ENCODE measurements around the gene EMSY. TPM values are rescaled to one million over a fixed set of nuclear protein-coding genes. Genes with fewer than 3 reads are reported as not detected.

The EMSY gene
- total and polyA plus RNA-seq, 2 of the 8 experiments (the other 6 are each of a cell fraction or from before 2014, with no cell fraction given): 29.6 to 34.6 TPM

DNA sequence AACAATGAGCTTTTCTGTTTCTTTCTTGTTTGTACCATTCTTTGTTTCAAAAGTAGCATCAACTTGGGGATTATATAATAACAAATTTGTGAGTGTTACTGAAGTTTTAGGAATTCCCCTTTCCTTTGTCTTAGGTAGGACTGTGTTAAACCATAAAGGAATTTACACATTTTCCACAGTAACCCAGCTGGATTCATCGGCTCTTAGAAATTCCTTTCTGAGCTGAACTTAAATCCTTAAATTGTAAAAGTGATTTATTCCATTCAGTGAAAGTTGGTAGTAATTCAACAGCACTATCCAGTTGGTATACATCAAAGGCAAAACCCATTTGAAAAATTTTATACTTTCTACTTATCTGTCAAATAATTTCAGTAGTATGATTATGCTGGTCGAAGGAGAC lies 11.8 kb downstream of the EMSY start:
- peaks cover 2 to 37% (median 14%) of the 10 kb centered on the region in 4 experiments; a peak in 6 of 7 replicates for H3K4me1 ChIP-seq (replicated peaks in 1 of 4; ENCODE audit: control insufficient read depth in 3 of 4, insufficient read depth in 4 of 4, low read length in 3 of 4)
- WGBS, 2 experiments (ENCODE audit: extremely low coverage in 1 of 2, insufficient coverage in 1 of 2, insufficient read length in 1 of 2, insufficient replicate concordance in 2 of 2, low coverage in 1 of 2, low lambda C conversion rate in 2 of 2, missing lambda C conversion rate in 1 of 2): 86% methylated on average over 2 of the region's 2 CpGs; no CpG with 5 or more reads in 1 of the 2 experiments
- H3K56ac ChIP-seq (replicated peaks; ENCODE audit: insufficient read length, low read depth, low read length): no peak overlapping the region
- H2BK12ac ChIP-seq (ENCODE audit: low read depth, low read length): no peak overlapping the region
- no peak overlapping the region for H2BK20ac ChIP-seq (ENCODE audit: low read length)
- peak overlapping the region in 1 of 4 experiments; percentile 40; a peak in 1 of 8 replicates for H3K4me3 ChIP-seq (ENCODE audit: extremely low read depth in 1 of 4, insufficient read depth in 2 of 4, low read depth in 3 of 4, low read length in 4 of 4)
- no peak overlapping the region for H3K23ac ChIP-seq (ENCODE audit: insufficient read length)
- no peak overlapping the region for H4K91ac ChIP-seq (replicated peaks; ENCODE audit: insufficient read length, low read length)
- no peak overlapping the region for H3K4ac ChIP-seq (replicated peaks; ENCODE audit: insufficient read length, low read depth, low read length)
- ChIA-PET POLR2A (ENCODE audit: partially characterized antibody) (interaction anchor here (1.3 to 5.0 kb wide), 3 partner anchors 12 to 54 kb away, joined by 4 to 87 read pairs (median 5); partner anchors contain the start of gene EMSY), CTCF (ENCODE audit: partially characterized antibody) (interaction anchor here (0.5 to 3.1 kb wide), 2 partner anchors 11 to 474 kb away, joined by 3 to 21 read pairs; partner anchors contain the start of gene EMSY)
- no peaks in the 10 kb centered on the region for H3K9me3 ChIP-seq (ENCODE audit: insufficient read depth in 2 of 2, low read depth in 1 of 2, low read length in 1 of 2)
- no peaks in the 10 kb centered on the region for H4K20me1 ChIP-seq (replicated peaks in 1 of 2; ENCODE audit: control insufficient read depth in 1 of 2, insufficient read depth in 2 of 2, low read length in 2 of 2)
- H3K79me1 ChIP-seq (ENCODE audit: low read depth, low read length): no peaks in the 10 kb centered on the region
- H3K36me3 ChIP-seq (ENCODE audit: control insufficient read depth in 2 of 4, insufficient read depth in 4 of 4, low read length in 3 of 4): peaks cover 0 to 30% (median 5%) of the 10 kb centered on the region in 4 experiments; a peak in 4 of 8 replicates
- no peak overlapping the region for H3K14ac ChIP-seq (ENCODE audit: insufficient read length)
- H2AK5ac ChIP-seq (ENCODE audit: low read depth, low read length): no peak overlapping the region
- no peak overlapping the region; the same call in 1 of the 2 replicates for H3K27ac ChIP-seq (ENCODE audit: low read depth, low read length)
- H3K79me2 ChIP-seq (ENCODE audit: control insufficient read depth in 1 of 2, insufficient read depth in 2 of 2, low read length in 2 of 2): peaks cover 0 to 48% of the 10 kb centered on the region in 2 experiments; a peak in 2 of 4 replicates
- no peaks in the 10 kb centered on the region for H3K23me2 ChIP-seq (ENCODE audit: low read depth, low read length)
- no peak overlapping the region for H2AFZ ChIP-seq (ENCODE audit: low read length)
- no peaks in the 10 kb centered on the region for H3K27me3 ChIP-seq (replicated peaks in 1 of 4; ENCODE audit: control insufficient read depth in 3 of 4, extremely low read depth in 1 of 4, insufficient read depth in 3 of 4, low read length in 3 of 4)
- H3K18ac ChIP-seq (ENCODE audit: extremely low read depth, low read length): no peak overlapping the region; the same call in 1 of the 2 replicates
- H4K5ac ChIP-seq (ENCODE audit: insufficient read length, low read depth, low read length): peak overlapping the region; percentile 87
- H4K8ac ChIP-seq (ENCODE audit: extremely low read depth, insufficient read depth, low read length): no peak overlapping the region
- no peak overlapping the region for H2BK120ac ChIP-seq (replicated peaks; ENCODE audit: low read depth, low read length)
- no peak overlapping the region for H3K9ac ChIP-seq (replicated peaks in 1 of 4; ENCODE audit: extremely low read depth in 1 of 4, low read depth in 3 of 4, low read length in 3 of 4)
- DNase-seq (ENCODE audit: low read depth in 1 of 2, low spot score in 2 of 2) (no peak), FAIRE-seq (no peak)
- H2BK5ac ChIP-seq (ENCODE audit: low read depth, low read length): no peak overlapping the region
- no peak overlapping the region for H2BK15ac ChIP-seq (ENCODE audit: low read length)
- H3K4me2 ChIP-seq (ENCODE audit: insufficient read depth in 1 of 2, low read depth in 2 of 2, low read length in 2 of 2): no peak overlapping the region
- TF ChIP-seq, protein P1, sequence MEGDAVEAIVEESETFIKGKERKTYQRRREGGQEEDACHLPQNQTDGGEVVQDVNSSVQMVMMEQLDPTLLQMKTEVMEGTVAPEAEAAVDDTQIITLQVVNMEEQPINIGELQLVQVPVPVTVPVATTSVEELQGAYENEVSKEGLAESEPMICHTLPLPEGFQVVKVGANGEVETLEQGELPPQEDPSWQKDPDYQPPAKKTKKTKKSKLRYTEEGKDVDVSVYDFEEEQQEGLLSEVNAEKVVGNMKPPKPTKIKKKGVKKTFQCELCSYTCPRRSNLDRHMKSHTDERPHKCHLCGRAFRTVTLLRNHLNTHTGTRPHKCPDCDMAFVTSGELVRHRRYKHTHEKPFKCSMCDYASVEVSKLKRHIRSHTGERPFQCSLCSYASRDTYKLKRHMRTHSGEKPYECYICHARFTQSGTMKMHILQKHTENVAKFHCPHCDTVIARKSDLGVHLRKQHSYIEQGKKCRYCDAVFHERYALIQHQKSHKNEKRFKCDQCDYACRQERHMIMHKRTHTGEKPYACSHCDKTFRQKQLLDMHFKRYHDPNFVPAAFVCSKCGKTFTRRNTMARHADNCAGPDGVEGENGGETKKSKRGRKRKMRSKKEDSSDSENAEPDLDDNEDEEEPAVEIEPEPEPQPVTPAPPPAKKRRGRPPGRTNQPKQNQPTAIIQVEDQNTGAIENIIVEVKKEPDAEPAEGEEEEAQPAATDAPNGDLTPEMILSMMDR (IDR thresholded peaks at IDR 0.05; ENCODE audit: control extremely low read depth in 1 of 3, insufficient read depth in 1 of 3, low read depth in 1 of 3, low read length in 3 of 3): no peak
- TF ChIP-seq, protein P2, sequence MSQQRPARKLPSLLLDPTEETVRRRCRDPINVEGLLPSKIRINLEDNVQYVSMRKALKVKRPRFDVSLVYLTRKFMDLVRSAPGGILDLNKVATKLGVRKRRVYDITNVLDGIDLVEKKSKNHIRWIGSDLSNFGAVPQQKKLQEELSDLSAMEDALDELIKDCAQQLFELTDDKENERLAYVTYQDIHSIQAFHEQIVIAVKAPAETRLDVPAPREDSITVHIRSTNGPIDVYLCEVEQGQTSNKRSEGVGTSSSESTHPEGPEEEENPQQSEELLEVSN (IDR thresholded peaks at IDR 0.05): no peak
- no peak for TF ChIP-seq RXRA (IDR thresholded peaks at IDR 0.05; ENCODE audit: insufficient read depth, low read depth, low read length)
- TF ChIP-seq, protein P3, sequence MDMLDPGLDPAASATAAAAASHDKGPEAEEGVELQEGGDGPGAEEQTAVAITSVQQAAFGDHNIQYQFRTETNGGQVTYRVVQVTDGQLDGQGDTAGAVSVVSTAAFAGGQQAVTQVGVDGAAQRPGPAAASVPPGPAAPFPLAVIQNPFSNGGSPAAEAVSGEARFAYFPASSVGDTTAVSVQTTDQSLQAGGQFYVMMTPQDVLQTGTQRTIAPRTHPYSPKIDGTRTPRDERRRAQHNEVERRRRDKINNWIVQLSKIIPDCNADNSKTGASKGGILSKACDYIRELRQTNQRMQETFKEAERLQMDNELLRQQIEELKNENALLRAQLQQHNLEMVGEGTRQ (IDR thresholded peaks at IDR 0.05; ENCODE audit: low read length): no peak
- TF ChIP-seq CHD1 (IDR thresholded peaks at IDR 0.05; ENCODE audit: low read depth, low read length): no peak
- TF ChIP-seq GABPA (IDR thresholded peaks at IDR 0.05; ENCODE audit: borderline replicate concordance, insufficient read depth, low read length): no peak
- no peak for TF ChIP-seq SP4 (IDR thresholded peaks at IDR 0.05; ENCODE audit: low read length)
- TF ChIP-seq, protein P4, sequence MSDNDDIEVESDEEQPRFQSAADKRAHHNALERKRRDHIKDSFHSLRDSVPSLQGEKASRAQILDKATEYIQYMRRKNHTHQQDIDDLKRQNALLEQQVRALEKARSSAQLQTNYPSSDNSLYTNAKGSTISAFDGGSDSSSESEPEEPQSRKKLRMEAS (IDR thresholded peaks at IDR 0.05): no peak
